ENCODE results near the gene TSC22D2. TPM values are rescaled to one million over a fixed set of nuclear protein-coding genes. Genes with fewer than 3 reads are reported as not detected.
A peak's percentile ranks its signal among the peaks of the same experiment; 100 is the strongest.

Gene TSC22D2
- total RNA-seq, 4 donors from 2014 or later: 13.0 to 60.4 (median 16.7) TPM

GRCh38 chr3:150365132-150365604 is 42.9 kb upstream of the TSC22D2 start:
- intact Hi-C loops (cut with DNase I; ENCODE audit: low total_unique reads): no loop called here
- 72 to 82% methylated on average over 5 of the region's 5 CpGs for WGBS, 2 donors
- TF ChIP-seq POLR2A (IDR thresholded peaks at IDR 0.05): no peak

GRCh38 chr3:150367757-150368156 is 40.3 kb upstream of the TSC22D2 start:
- intact Hi-C loops (cut with DNase I; ENCODE audit: low total_unique reads): no loop called here
- no peak overlapping the region for H3K4me3 ChIP-seq (ENCODE audit: low read depth, poor library complexity, severe bottlenecking)
- TF ChIP-seq POLR2A (IDR thresholded peaks at IDR 0.05) (no peak), CTCF (IDR thresholded peaks at IDR 0.05) (no peak)
- no peak for DNase-seq (ENCODE audit: low spot score in 2 of 2)

More at GRCh38 chr3:150365132-150365604, 42.9 kb upstream of the TSC22D2 start:
- no peak for DNase-seq (ENCODE audit: low spot score in 2 of 2)
- no peak overlapping the region for H3K4me3 ChIP-seq (ENCODE audit: low read depth, poor library complexity, severe bottlenecking)

- WGBS, 2 donors: 14 to 27% methylated on average over 4 of the region's 4 CpGs
- no peak for TF ChIP-seq CTCF (IDR thresholded peaks at IDR 0.05)
- no peak overlapping the region for H3K4me3 ChIP-seq (ENCODE audit: low read depth, poor library complexity, severe bottlenecking)
- intact Hi-C loops (cut with DNase I; ENCODE audit: low total_unique reads): no loop called here
- DNase-seq (ENCODE audit: low spot score in 2 of 2): peak in 1 of 2 donors; percentile 63
Observed at GRCh38 chr3:150370122-150370602, 37.9 kb upstream of the TSC22D2 start.

- TF ChIP-seq POLR2A (IDR thresholded peaks at IDR 0.05) (no peak), CTCF (IDR thresholded peaks at IDR 0.05) (no peak)
- DNase-seq (ENCODE audit: low spot score in 2 of 2): no peak
- intact Hi-C loops (cut with DNase I; ENCODE audit: low total_unique reads): no loop called here
- WGBS, 2 donors: 71 to 81% methylated on average over 1 of the region's 1 CpG
- H3K4me3 ChIP-seq (ENCODE audit: low read depth, poor library complexity, severe bottlenecking): no peak overlapping the region
Observed at GRCh38 chr3:150370999-150371398, 37.1 kb upstream of the TSC22D2 start.

GRCh38 chr3:150371741-150372254 is 36.3 kb upstream of the TSC22D2 start:
- 8 to 9% methylated on average over 6 of the region's 6 CpGs for WGBS, 2 donors
- no peak for TF ChIP-seq POLR2A (IDR thresholded peaks at IDR 0.05)
- TF ChIP-seq CTCF (IDR thresholded peaks at IDR 0.05): no peak
- peak in 1 of 2 donors; percentile 80 for DNase-seq (ENCODE audit: low spot score in 2 of 2)
- intact Hi-C loops (cut with DNase I; ENCODE audit: low total_unique reads): no loop called here
- H3K4me3 ChIP-seq (ENCODE audit: low read depth, poor library complexity, severe bottlenecking): no peak overlapping the region

GRCh38 chr3:150372320-150372719 is 35.8 kb upstream of the TSC22D2 start:
- WGBS, 2 donors: 62 to 69% methylated on average over 2 of the region's 2 CpGs
- no peak for DNase-seq (ENCODE audit: low spot score in 2 of 2)
- H3K4me3 ChIP-seq (ENCODE audit: low read depth, poor library complexity, severe bottlenecking): no peak overlapping the region
- TF ChIP-seq CTCF (IDR thresholded peaks at IDR 0.05) (no peak), POLR2A (IDR thresholded peaks at IDR 0.05) (no peak)
- intact Hi-C loops (cut with DNase I; ENCODE audit: low total_unique reads): no loop called here
